HepG2 (cell line): ENCODE results near the gene TMEM260. TPM values are rescaled to one million over a fixed set of nuclear protein-coding genes. Genes with fewer than 3 reads are reported as not detected.
A peak's percentile ranks its signal among the peaks of the same experiment; 100 is the strongest.

ENCODE experiments used
- ATM ChIP-seq: fragments of 450-650 bp; IDR thresholded peaks from 2 replicates; pipeline ENCODE4 v1.7.1; 2017; ENCODE audit warnings: mild to moderate bottlenecking, borderline replicate concordance
- BRCA1 ChIP-seq: sonication (generic); formaldehyde crosslinking; IDR thresholded peaks from 2 replicates; pipeline ENCODE4 v1.4.0; 2020; ENCODE audit warnings: missing genetic modification reagents
- CCDC6 ChIP-seq: sonication (generic); formaldehyde crosslinking; IDR thresholded peaks from 2 replicates; pipeline ENCODE4 v1.8.1; 2022; ENCODE audit warnings: mild to moderate bottlenecking, missing genetic modification reagents, moderate library complexity
- ELF4 ChIP-seq: sonication (generic); formaldehyde crosslinking; IDR thresholded peaks from 2 replicates; pipeline ENCODE4 v1.5.0; 2020; ENCODE audit warnings: missing genetic modification reagents, mild to moderate bottlenecking, moderate library complexity, borderline replicate concordance
- HMG20A ChIP-seq: IDR thresholded peaks from 2 replicates; pipeline ENCODE4 v1.6.1; 2016; ENCODE audit warnings: borderline replicate concordance
- MAZ ChIP-seq, 2 experiments: sonication (generic) in 1 of 2; formaldehyde crosslinking in 1 of 2; IDR thresholded peaks; 2 replicates each; pipeline versions ENCODE4 v1.5.0 to v1.6.1; 2012 to 2020; ENCODE audit warnings: low read depth in 2 of 2, mild to moderate bottlenecking in 2 of 2, borderline replicate concordance in 1 of 2, improper control_type of control experiment in 1 of 2, low read length in 1 of 2, missing genetic modification reagents in 1 of 2, moderate library complexity in 1 of 2
- PAX8 ChIP-seq: sonication (generic); formaldehyde crosslinking; IDR thresholded peaks from 2 replicates; pipeline ENCODE4 v1.8.0; 2022; ENCODE audit warnings: mild to moderate bottlenecking, missing genetic modification reagents, borderline replicate concordance
- RBAK ChIP-seq: sonication (generic); formaldehyde crosslinking; IDR thresholded peaks from 2 replicates; pipeline ENCODE4 v1.5.1; 2020; ENCODE audit warnings: mild to moderate bottlenecking, missing genetic modification reagents
- RFXAP ChIP-seq: sonication (generic); formaldehyde crosslinking; IDR thresholded peaks from 2 replicates; pipeline ENCODE4 v1.4.0; 2020; ENCODE audit warnings: missing genetic modification reagents, borderline replicate concordance
- SMYD3 ChIP-seq: sonication (generic); formaldehyde crosslinking; IDR thresholded peaks from 2 replicates; pipeline ENCODE4 v1.8.1; 2023; ENCODE audit warnings: mild to moderate bottlenecking, missing genetic modification reagents
- SRSF1 ChIP-seq: fragments of 200-400 bp; formaldehyde crosslinking; optimal IDR thresholded peaks from 2 replicates; pipeline ENCODE3; 2017; ENCODE audit warnings: mild to moderate bottlenecking, low read depth, low read length, moderate library complexity
- ZNF331 ChIP-seq: sonication (generic); formaldehyde crosslinking; IDR thresholded peaks from 2 replicates; pipeline ENCODE4 v1.4.0; 2020; ENCODE audit warnings: missing genetic modification reagents
- ZNF577 ChIP-seq: sonication (generic); formaldehyde crosslinking; IDR thresholded peaks from 2 replicates; pipeline ENCODE4 v1.4.0; 2020; ENCODE audit warnings: mild to moderate bottlenecking, low read depth, missing genetic modification reagents, borderline replicate concordance
- ZNF891 ChIP-seq: sonication (generic); formaldehyde crosslinking; IDR thresholded peaks from 2 replicates; pipeline ENCODE4 v1.5.0; 2020; ENCODE audit warnings: mild to moderate bottlenecking, missing genetic modification reagents
- polyA plus RNA-seq, 8 experiments: library from polyadenylated mRNA; depleted of rRNA in 3 of 8; stranded (reverse) in 7 of 8; unstranded in 1 of 8; fragments of >200 nt; fragmentation: Illumina TruSeq in 4 of 8; extraction: Trizol in 4 of 8; gene quantifications; 2 replicates each; pipeline versions ENCODE4 v1.2.1 to v1.2.3, GENCODE V29; 2011 to 2016; ENCODE audit warnings: low read depth in 4 of 8, missing spikeins in 1 of 8, mixed read lengths in 1 of 8; ENCODE audit not compliant: insufficient read depth in 1 of 8
- total RNA-seq, 5 experiments: library from RNA; depleted of rRNA; stranded (reverse); fragments of >200 nt; fragmentation: Illumina TruSeq; extraction: Trizol; gene quantifications; 2 replicates each; pipeline ENCODE4 v1.2.3, GENCODE V29; 2016; ENCODE audit warnings: low read depth in 1 of 5
- TF ChIP-seq, protein P1 (sequence below): sonication (generic); formaldehyde crosslinking; conservative IDR thresholded peaks from 2 replicates; pipeline ENCODE4 v1.4.0; 2020; ENCODE audit warnings: mild to moderate bottlenecking, missing genetic modification reagents, moderate library complexity
- TF ChIP-seq, protein P2 (sequence below): sonication (generic); formaldehyde crosslinking; IDR thresholded peaks from 2 replicates; pipeline ENCODE4 v1.5.1; 2020; ENCODE audit warnings: mild to moderate bottlenecking, moderate library complexity, missing genetic modification reagents

TMEM260 gene
- total and polyA plus RNA-seq, 2 of the 13 experiments (the other 11 are each of a cell fraction or from before 2014, with no cell fraction given), result 7.7 to 9.3 TPM

- TF ChIP-seq, protein P1, sequence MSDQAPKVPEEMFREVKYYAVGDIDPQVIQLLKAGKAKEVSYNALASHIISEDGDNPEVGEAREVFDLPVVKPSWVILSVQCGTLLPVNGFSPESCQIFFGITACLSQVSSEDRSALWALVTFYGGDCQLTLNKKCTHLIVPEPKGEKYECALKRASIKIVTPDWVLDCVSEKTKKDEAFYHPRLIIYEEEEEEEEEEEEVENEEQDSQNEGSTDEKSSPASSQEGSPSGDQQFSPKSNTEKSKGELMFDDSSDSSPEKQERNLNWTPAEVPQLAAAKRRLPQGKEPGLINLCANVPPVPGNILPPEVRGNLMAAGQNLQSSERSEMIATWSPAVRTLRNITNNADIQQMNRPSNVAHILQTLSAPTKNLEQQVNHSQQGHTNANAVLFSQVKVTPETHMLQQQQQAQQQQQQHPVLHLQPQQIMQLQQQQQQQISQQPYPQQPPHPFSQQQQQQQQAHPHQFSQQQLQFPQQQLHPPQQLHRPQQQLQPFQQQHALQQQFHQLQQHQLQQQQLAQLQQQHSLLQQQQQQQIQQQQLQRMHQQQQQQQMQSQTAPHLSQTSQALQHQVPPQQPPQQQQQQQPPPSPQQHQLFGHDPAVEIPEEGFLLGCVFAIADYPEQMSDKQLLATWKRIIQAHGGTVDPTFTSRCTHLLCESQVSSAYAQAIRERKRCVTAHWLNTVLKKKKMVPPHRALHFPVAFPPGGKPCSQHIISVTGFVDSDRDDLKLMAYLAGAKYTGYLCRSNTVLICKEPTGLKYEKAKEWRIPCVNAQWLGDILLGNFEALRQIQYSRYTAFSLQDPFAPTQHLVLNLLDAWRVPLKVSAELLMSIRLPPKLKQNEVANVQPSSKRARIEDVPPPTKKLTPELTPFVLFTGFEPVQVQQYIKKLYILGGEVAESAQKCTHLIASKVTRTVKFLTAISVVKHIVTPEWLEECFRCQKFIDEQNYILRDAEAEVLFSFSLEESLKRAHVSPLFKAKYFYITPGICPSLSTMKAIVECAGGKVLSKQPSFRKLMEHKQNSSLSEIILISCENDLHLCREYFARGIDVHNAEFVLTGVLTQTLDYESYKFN (CRISPR knock-in tag), result no peak
- TF ChIP-seq SMYD3 (CRISPR knock-in tag) (no peak), SRSF1 (no peak), ELF4 (CRISPR knock-in tag) (no peak), BRCA1 (CRISPR knock-in tag) (no peak), ATM (no peak), ZNF577 (no peak), RBAK (no peak), ZNF331 (CRISPR knock-in tag) (peak; percentile 32; the same call in 1 of the 2 replicates), MAZ (IDR thresholded peaks at IDR 0.05; ENCODE audit: borderline replicate concordance, low read depth, low read length) (no peak), MAZ (CRISPR knock-in tag; IDR thresholded peaks at IDR 0.05; ENCODE audit: low read depth) (no peak), CCDC6 (CRISPR knock-in tag) (no peak), RFXAP (CRISPR knock-in tag) (no peak), PAX8 (no peak), HMG20A (CRISPR knock-in tag) (0 out of 2 replicates have a peak, but pooled peaks have one; percentile 21), ZNF891 (CRISPR knock-in tag) (no peak)
- TF ChIP-seq, protein P2, sequence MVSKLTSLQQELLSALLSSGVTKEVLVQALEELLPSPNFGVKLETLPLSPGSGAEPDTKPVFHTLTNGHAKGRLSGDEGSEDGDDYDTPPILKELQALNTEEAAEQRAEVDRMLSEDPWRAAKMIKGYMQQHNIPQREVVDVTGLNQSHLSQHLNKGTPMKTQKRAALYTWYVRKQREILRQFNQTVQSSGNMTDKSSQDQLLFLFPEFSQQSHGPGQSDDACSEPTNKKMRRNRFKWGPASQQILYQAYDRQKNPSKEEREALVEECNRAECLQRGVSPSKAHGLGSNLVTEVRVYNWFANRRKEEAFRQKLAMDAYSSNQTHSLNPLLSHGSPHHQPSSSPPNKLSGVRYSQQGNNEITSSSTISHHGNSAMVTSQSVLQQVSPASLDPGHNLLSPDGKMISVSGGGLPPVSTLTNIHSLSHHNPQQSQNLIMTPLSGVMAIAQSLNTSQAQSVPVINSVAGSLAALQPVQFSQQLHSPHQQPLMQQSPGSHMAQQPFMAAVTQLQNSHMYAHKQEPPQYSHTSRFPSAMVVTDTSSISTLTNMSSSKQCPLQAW, result no peak
Measured at GRCh38 chr14:56555921-56556570, 23.6 kb upstream of the TMEM260 start (continued).
